Measurements from ENCODE around the gene CSF2RB. TPM values are rescaled to one million over a fixed set of nuclear protein-coding genes. Genes with fewer than 3 reads are reported as not detected.

The CSF2RB gene
- total RNA-seq, 1 donor from 2014 or later, result 30.1 TPM

- intact Hi-C loops (cut with DNase I), result no loop called here
- no peak for TF ChIP-seq CTCF (IDR thresholded peaks at IDR 0.05)
- H3K9me3 ChIP-seq, result peaks cover 5% of the 10 kb centered on the region
- peaks cover 5% of the 10 kb centered on the region for H3K4me1 ChIP-seq
- ATAC-seq (no peak), DNase-seq (no peak)
- H3K27me3 ChIP-seq (ENCODE audit: low read depth), result no peaks in the 10 kb centered on the region
- H3K27ac ChIP-seq, result no peak overlapping the region
- H3K4me3 ChIP-seq, result no peak overlapping the region
- H3K36me3 ChIP-seq, result no peaks in the 10 kb centered on the region
Measured at GRCh38 chr22:36899498-36899897, 13.9 kb upstream of the CSF2RB start.

GRCh38 chr22:36900225-36900624 is 13.2 kb upstream of the CSF2RB start:
- Histone ChIP-seq H3K4me1 (peaks cover 5% of the 10 kb centered on the region), H3K27me3 (ENCODE audit: low read depth) (no peaks in the 10 kb centered on the region), H3K9me3 (peaks cover 5% of the 10 kb centered on the region), H3K27ac (no peak overlapping the region), H3K4me3 (no peak overlapping the region), H3K36me3 (no peaks in the 10 kb centered on the region)
- intact Hi-C loops (cut with DNase I), result no loop called here
- no peak for DNase-seq
- no peak for TF ChIP-seq CTCF (IDR thresholded peaks at IDR 0.05)
- peak; percentile 29 to 61 for ATAC-seq

GRCh38 chr22:36900880-36901279 is 12.5 kb upstream of the CSF2RB start:
- no peak overlapping the region for H3K4me3 ChIP-seq
- H3K9me3 ChIP-seq, result no peaks in the 10 kb centered on the region
- peaks cover 5% of the 10 kb centered on the region for H3K4me1 ChIP-seq
- peak overlapping the region; percentile 36 for H3K27ac ChIP-seq
- no peaks in the 10 kb centered on the region for H3K36me3 ChIP-seq
- DNase-seq (no peak), ATAC-seq (peak in 1 of 2 donors; percentile 9)
- intact Hi-C loops (cut with DNase I), result no loop called here
- no peaks in the 10 kb centered on the region for H3K27me3 ChIP-seq (ENCODE audit: low read depth)
- TF ChIP-seq CTCF (IDR thresholded peaks at IDR 0.05), result no peak

GRCh38 chr22:36901411-36902142 is 11.9 kb upstream of the CSF2RB start:
- DNase-seq, result no peak
- Histone ChIP-seq H3K4me3 (no peak overlapping the region), H3K9me3 (no peaks in the 10 kb centered on the region), H3K36me3 (no peaks in the 10 kb centered on the region), H3K27ac (peak overlapping the region; percentile 36), H3K27me3 (ENCODE audit: low read depth) (no peaks in the 10 kb centered on the region), H3K4me1 (peaks cover 5% of the 10 kb centered on the region)
- intact Hi-C loops (cut with DNase I), result no loop called here
- no peak for TF ChIP-seq CTCF (IDR thresholded peaks at IDR 0.05)
- no peak for ATAC-seq

- H3K4me3 ChIP-seq, result no peak overlapping the region
- H3K36me3 ChIP-seq, result no peaks in the 10 kb centered on the region
- peak; percentile 64 to 67 for ATAC-seq
- peaks cover 5% of the 10 kb centered on the region for H3K4me1 ChIP-seq
- no peaks in the 10 kb centered on the region for H3K27me3 ChIP-seq (ENCODE audit: low read depth)
- no peak for DNase-seq
- peak overlapping the region; percentile 36 for H3K27ac ChIP-seq
- TF ChIP-seq CTCF (IDR thresholded peaks at IDR 0.05), result no peak
- no peaks in the 10 kb centered on the region for H3K9me3 ChIP-seq
- intact Hi-C loops (cut with DNase I), result no loop called here
Measured at GRCh38 chr22:36902143-36902926, 11.1 kb upstream of the CSF2RB start.

All from lower lobe of right lung (tissue), 2 donors.